Neural progenitor cell (in vitro differentiated cells): ENCODE results near the gene EMC6. TPM values are rescaled to one million over a fixed set of nuclear protein-coding genes. Genes with fewer than 3 reads are reported as not detected.
A peak's percentile ranks its signal among the peaks of the same experiment; 100 is the strongest.

Experiments used
- DNase-seq: peaks from one replicate; pipeline ENCODE4 v3.0.0-alpha.2; 2016; ENCODE audit warnings: low spot score
- H2AFZ ChIP-seq: fragments of 200-600 bp; sonication (generic); replicated peaks from 2 replicates; pipeline ENCODE4 v1.6.1; 2016; ENCODE audit warnings: antibody characterized with exemption
- H3F3A ChIP-seq: fragments of 200-600 bp; sonication (generic); 2 replicates; pipeline ENCODE4 v1.6.1; 2016; ENCODE audit warnings: antibody characterized with exemption, low read depth
- H3K27ac ChIP-seq: fragments of 200-600 bp; sonication (generic); 2 replicates; pipeline ENCODE4 v1.5.1; 2016; ENCODE audit warnings: mild to moderate bottlenecking
- H3K27me3 ChIP-seq: fragments of 200-600 bp; sonication (generic); 2 replicates; pipeline ENCODE4 v1.6.1; 2016; ENCODE audit warnings: mild to moderate bottlenecking, moderate library complexity
- H3K36me3 ChIP-seq: fragments of 200-600 bp; sonication (generic); 2 replicates; pipeline ENCODE4 v1.5.1; 2016
- H3K4me1 ChIP-seq: fragments of 200-600 bp; sonication (generic); 2 replicates; pipeline ENCODE4 v1.6.1; 2016; ENCODE audit warnings: mixed run types
- H3K4me2 ChIP-seq: fragments of 200-600 bp; sonication (generic); 2 replicates; pipeline ENCODE4 v1.6.1; 2016
- H3K4me3 ChIP-seq: fragments of 200-600 bp; sonication (generic); 2 replicates; pipeline ENCODE4 v1.5.1; 2016
- H3K79me2 ChIP-seq: fragments of 200-600 bp; sonication (generic); 2 replicates; pipeline ENCODE4 v1.6.1; 2016; ENCODE audit warnings: low read depth
- H3K9ac ChIP-seq: fragments of 200-600 bp; sonication (generic); 2 replicates; pipeline ENCODE4 v1.6.1; 2016
- H3K9me3 ChIP-seq: fragments of 200-600 bp; sonication (generic); 2 replicates; pipeline ENCODE4 v1.5.1; 2016; ENCODE audit warnings: low read depth
- H4K20me1 ChIP-seq: fragments of 200-600 bp; sonication (generic); 2 replicates; pipeline ENCODE4 v1.6.1; 2016; ENCODE audit warnings: low read depth
- H3K27ac Mint-ChIP-seq: 3 replicates; pipeline ENCODE4 v1.8.0; 2021; ENCODE audit warnings: mixed read lengths
- H3K27me3 Mint-ChIP-seq: 2 replicates; pipeline ENCODE4 v1.8.0; 2022; ENCODE audit warnings: low read depth, mild to moderate bottlenecking, inconsistent platforms, moderate library complexity, mixed read lengths; ENCODE audit not compliant: insufficient read depth
- H3K36me3 Mint-ChIP-seq: 3 replicates; pipeline ENCODE4 v1.8.0; 2021; ENCODE audit warnings: mixed read lengths
- H3K4me1 Mint-ChIP-seq: 3 replicates; pipeline ENCODE4 v1.8.0; 2021; ENCODE audit warnings: mixed read lengths
- H3K4me3 Mint-ChIP-seq: 3 replicates; pipeline ENCODE4 v1.8.0; 2021; ENCODE audit warnings: mild to moderate bottlenecking, moderate library complexity, mixed read lengths
- H3K9me3 Mint-ChIP-seq: 3 replicates; pipeline ENCODE4 v1.8.0; 2020; ENCODE audit warnings: mixed read lengths
- EZH2 ChIP-seq: fragments of 200-600 bp; sonication (generic); IDR thresholded peaks from 2 replicates; pipeline ENCODE4 v1.6.1; 2017; ENCODE audit warnings: antibody characterized with exemption, mild to moderate bottlenecking, moderate library complexity
- EZH2phosphoT487 ChIP-seq: fragments of 200-600 bp; sonication (generic); IDR thresholded peaks from 2 replicates; pipeline ENCODE4 v1.6.1; 2017; ENCODE audit warnings: antibody characterized with exemption
- total RNA-seq: library from RNA; depleted of rRNA; stranded (reverse); fragments of >200 nt; gene quantifications from 2 replicates; pipeline ENCODE4 v1.2.3, GENCODE V29; 2015; ENCODE audit warnings: low replicate concordance
- TF ChIP-seq, protein P1 (sequence below): fragments of 200-600 bp; sonication (generic); IDR thresholded peaks from 2 replicates; pipeline ENCODE4 v1.5.1; 2017; ENCODE audit warnings: antibody characterized with exemption, mild to moderate bottlenecking

Gene EMC6
- total RNA-seq, 1 donor from 2014 or later = 20.0 TPM

DNA sequence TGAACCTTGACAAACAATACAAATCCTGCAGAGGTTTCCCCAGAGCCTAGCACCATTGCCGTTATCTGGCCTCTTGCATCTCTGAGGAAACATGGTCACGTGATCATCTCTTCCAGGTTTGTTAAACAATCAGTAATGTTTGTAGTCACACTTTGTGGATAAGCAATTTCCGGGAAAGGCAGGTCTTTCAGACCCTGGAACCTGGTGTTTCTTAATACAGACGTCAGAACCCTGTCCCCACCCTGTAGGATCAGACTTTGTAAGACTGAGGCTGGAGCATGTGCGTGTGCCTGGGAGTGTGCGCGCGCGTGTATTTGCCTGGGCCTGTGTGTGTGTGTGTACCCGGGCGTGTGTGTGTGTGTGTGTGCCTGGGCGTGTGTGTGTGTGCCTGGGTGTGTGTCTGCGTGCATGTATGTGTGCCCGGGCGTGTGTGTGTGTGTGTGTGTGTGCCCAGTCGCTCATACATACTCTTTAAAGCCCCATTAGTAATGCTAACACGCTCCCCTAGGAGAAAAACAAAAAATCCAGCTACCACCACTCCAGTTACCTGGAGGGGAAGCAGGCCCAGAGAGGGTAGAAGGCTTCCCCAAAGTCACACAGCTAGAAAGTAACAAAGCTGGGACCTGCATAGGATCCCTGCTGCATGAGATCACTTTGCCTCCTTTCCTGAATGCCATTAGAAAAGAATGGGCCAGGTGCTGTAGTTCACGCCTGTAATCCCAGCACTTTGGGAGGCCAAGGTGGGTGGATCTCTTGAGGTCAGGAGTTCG lies 26.7 kb upstream of the EMC6 start:
- H3K36me3 Mint-ChIP-seq = peaks cover 1% of the 10 kb centered on the region
- H3K4me3 Mint-ChIP-seq = no peak overlapping the region
- Histone ChIP-seq H3K79me2 (no peaks in the 10 kb centered on the region), H3K9ac (no peak overlapping the region), H3K4me2 (no peak overlapping the region), H3K27me3 (no peaks in the 10 kb centered on the region), H3K4me3 (no peak overlapping the region), H3K9me3 (no peaks in the 10 kb centered on the region), H2AFZ (no peak overlapping the region), H3F3A (no peaks in the 10 kb centered on the region), H4K20me1 (peaks cover 3% of the 10 kb centered on the region), H3K36me3 (no peaks in the 10 kb centered on the region), H3K4me1 (peaks cover 8% of the 10 kb centered on the region), H3K27ac (no peak overlapping the region)
- DNase-seq = no peak
- no peaks in the 10 kb centered on the region for H3K9me3 Mint-ChIP-seq
- H3K27me3 Mint-ChIP-seq = no peaks in the 10 kb centered on the region
- no peak for TF ChIP-seq EZH2
- TF ChIP-seq EZH2phosphoT487 = no peak
- TF ChIP-seq, protein P1, sequence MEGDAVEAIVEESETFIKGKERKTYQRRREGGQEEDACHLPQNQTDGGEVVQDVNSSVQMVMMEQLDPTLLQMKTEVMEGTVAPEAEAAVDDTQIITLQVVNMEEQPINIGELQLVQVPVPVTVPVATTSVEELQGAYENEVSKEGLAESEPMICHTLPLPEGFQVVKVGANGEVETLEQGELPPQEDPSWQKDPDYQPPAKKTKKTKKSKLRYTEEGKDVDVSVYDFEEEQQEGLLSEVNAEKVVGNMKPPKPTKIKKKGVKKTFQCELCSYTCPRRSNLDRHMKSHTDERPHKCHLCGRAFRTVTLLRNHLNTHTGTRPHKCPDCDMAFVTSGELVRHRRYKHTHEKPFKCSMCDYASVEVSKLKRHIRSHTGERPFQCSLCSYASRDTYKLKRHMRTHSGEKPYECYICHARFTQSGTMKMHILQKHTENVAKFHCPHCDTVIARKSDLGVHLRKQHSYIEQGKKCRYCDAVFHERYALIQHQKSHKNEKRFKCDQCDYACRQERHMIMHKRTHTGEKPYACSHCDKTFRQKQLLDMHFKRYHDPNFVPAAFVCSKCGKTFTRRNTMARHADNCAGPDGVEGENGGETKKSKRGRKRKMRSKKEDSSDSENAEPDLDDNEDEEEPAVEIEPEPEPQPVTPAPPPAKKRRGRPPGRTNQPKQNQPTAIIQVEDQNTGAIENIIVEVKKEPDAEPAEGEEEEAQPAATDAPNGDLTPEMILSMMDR = no peak
- H3K4me1 Mint-ChIP-seq = peaks cover 22% of the 10 kb centered on the region
- no peak overlapping the region for H3K27ac Mint-ChIP-seq

GRCh38 chr17:3643889-3644349 lies 24.7 kb upstream of the EMC6 start:
- TF ChIP-seq EZH2phosphoT487 (no peak), EZH2 (no peak)
- TF ChIP-seq, protein P1 = no peak

DNA sequence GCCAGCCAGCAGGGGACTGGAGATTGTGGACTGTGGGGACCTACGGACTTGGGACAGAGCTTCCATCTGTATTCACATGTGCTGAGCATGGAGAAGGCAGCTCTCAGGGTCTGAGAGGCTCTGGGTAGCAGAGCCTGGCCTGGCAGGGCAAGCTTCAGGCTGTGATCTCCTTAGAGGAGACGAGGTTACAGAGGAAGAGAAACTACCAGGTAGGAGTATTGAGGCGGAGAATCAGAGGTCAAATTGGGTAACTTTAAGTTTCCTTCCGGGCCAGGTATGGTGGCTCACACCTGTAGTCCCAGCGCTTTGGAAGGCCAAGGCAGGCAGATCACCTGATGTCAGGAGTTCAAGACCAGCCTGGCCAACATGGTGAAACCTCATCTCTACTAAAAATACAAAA lies 23.3 kb upstream of the EMC6 start:
- Histone ChIP-seq H3F3A (no peaks in the 10 kb centered on the region), H3K4me1 (peaks cover under 1% of the 10 kb centered on the region), H3K9ac (no peak overlapping the region), H2AFZ (no peak overlapping the region), H4K20me1 (no peaks in the 10 kb centered on the region), H3K79me2 (no peaks in the 10 kb centered on the region), H3K4me3 (no peak overlapping the region), H3K9me3 (no peaks in the 10 kb centered on the region), H3K36me3 (no peaks in the 10 kb centered on the region), H3K27me3 (no peaks in the 10 kb centered on the region), H3K27ac (no peak overlapping the region), H3K4me2 (no peak overlapping the region)
- Mint-ChIP-seq H3K4me1 (peaks cover 20% of the 10 kb centered on the region), H3K36me3 (peaks cover 6% of the 10 kb centered on the region), H3K27ac (no peak overlapping the region), H3K27me3 (no peaks in the 10 kb centered on the region), H3K9me3 (no peaks in the 10 kb centered on the region), H3K4me3 (no peak overlapping the region)
- TF ChIP-seq EZH2phosphoT487 (no peak), EZH2 (no peak)
- TF ChIP-seq, protein P1 = no peak
- DNase-seq = no peak

More at GRCh38 chr17:3643889-3644349, 24.7 kb upstream of the EMC6 start:
- H3K4me1 ChIP-seq = peaks cover 8% of the 10 kb centered on the region
- no peaks in the 10 kb centered on the region for H3F3A ChIP-seq
- peak overlapping the region; percentile 61 for H3K27ac Mint-ChIP-seq
- no peaks in the 10 kb centered on the region for H3K79me2 ChIP-seq
- H2AFZ ChIP-seq = no peak overlapping the region
- no peak overlapping the region for H3K27ac ChIP-seq
- H3K9me3 Mint-ChIP-seq = no peaks in the 10 kb centered on the region
- H3K4me3 Mint-ChIP-seq = no peak overlapping the region
- H4K20me1 ChIP-seq = no peaks in the 10 kb centered on the region
- peaks cover 27% of the 10 kb centered on the region for H3K4me1 Mint-ChIP-seq
- H3K36me3 ChIP-seq = no peaks in the 10 kb centered on the region
- H3K27me3 Mint-ChIP-seq = no peaks in the 10 kb centered on the region
- no peaks in the 10 kb centered on the region for H3K9me3 ChIP-seq
- H3K27me3 ChIP-seq = no peaks in the 10 kb centered on the region
- no peak overlapping the region for H3K4me3 ChIP-seq
- no peak overlapping the region for H3K4me2 ChIP-seq
- peaks cover 6% of the 10 kb centered on the region for H3K36me3 Mint-ChIP-seq
- DNase-seq = no peak
- no peak overlapping the region for H3K9ac ChIP-seq
